Astrocyte (in vitro differentiated cells and primary cell): ENCODE measurements around the gene FAM222A. TPM values are rescaled to one million over a fixed set of nuclear protein-coding genes. Genes with fewer than 3 reads are reported as not detected.

Experiments used
- DNase-seq: peaks from one replicate; pipeline ENCODE4 v3.0.0-alpha.2; 2010; ENCODE audit warnings: low read depth
- FAIRE-seq: peaks from 2 replicates; lab custom pipeline; 2011; peaks lifted over from hg19 to GRCh38; lab: Jason Lieb, UNC
- H2AFZ ChIP-seq: 2 replicates; pipeline ENCODE4 v1.6.0; 2012; ENCODE audit warnings: low read depth, low read length, inconsistent platforms
- H3K27ac ChIP-seq: 2 replicates; pipeline ENCODE4 v1.5.1; 2011; ENCODE audit warnings: low read depth, low read length, inconsistent platforms
- H3K27me3 ChIP-seq: 2 replicates; pipeline ENCODE4 v1.6.0; 2011; ENCODE audit warnings: low read length, inconsistent platforms; ENCODE audit not compliant: insufficient read depth
- H3K36me3 ChIP-seq: 2 replicates; pipeline ENCODE4 v1.5.1; 2011; ENCODE audit warnings: low read length, inconsistent platforms; ENCODE audit not compliant: insufficient read depth
- H3K4me1 ChIP-seq: 2 replicates; pipeline ENCODE4 v1.5.1; 2011; ENCODE audit warnings: low read length, inconsistent platforms; ENCODE audit not compliant: insufficient read depth
- H3K4me2 ChIP-seq: 2 replicates; pipeline ENCODE4 v1.6.0; 2012; ENCODE audit warnings: low read length, inconsistent platforms
- H3K4me3 ChIP-seq: 2 replicates; pipeline ENCODE4 v1.5.1; 2011; ENCODE audit warnings: low read depth, mild to moderate bottlenecking, low read length, inconsistent platforms; ENCODE audit not compliant: insufficient read depth
- H3K79me2 ChIP-seq: 2 replicates; pipeline ENCODE4 v1.6.0; 2012; ENCODE audit warnings: mild to moderate bottlenecking, low read length, inconsistent platforms; ENCODE audit not compliant: insufficient read depth
- H3K9ac ChIP-seq: 2 replicates; pipeline ENCODE4 v1.6.0; 2012; ENCODE audit warnings: mild to moderate bottlenecking, low read length, inconsistent platforms
- H3K9me3 ChIP-seq: 2 replicates; pipeline ENCODE4 v1.5.1; 2012; ENCODE audit warnings: low read depth, mild to moderate bottlenecking, low read length, inconsistent platforms; ENCODE audit not compliant: insufficient read depth
- H4K20me1 ChIP-seq: 2 replicates; pipeline ENCODE4 v1.6.0; 2012; ENCODE audit warnings: low read length, inconsistent platforms; ENCODE audit not compliant: insufficient read depth
- H3K27ac Mint-ChIP-seq: one replicate; pipeline ENCODE4 v1.8.0; 2021; ENCODE audit warnings: mild to moderate bottlenecking, mixed read lengths; ENCODE audit not compliant: unreplicated experiment
- H3K27me3 Mint-ChIP-seq: one replicate; pipeline ENCODE4 v1.8.0; 2021; ENCODE audit warnings: low read depth, mixed read lengths; ENCODE audit not compliant: unreplicated experiment
- H3K36me3 Mint-ChIP-seq: one replicate; pipeline ENCODE4 v1.8.0; 2021; ENCODE audit warnings: low read depth, mixed read lengths; ENCODE audit not compliant: unreplicated experiment
- H3K4me1 Mint-ChIP-seq: one replicate; pipeline ENCODE4 v1.8.0; 2021; ENCODE audit warnings: low read depth, mixed read lengths; ENCODE audit not compliant: unreplicated experiment
- H3K4me3 Mint-ChIP-seq: one replicate; pipeline ENCODE4 v1.8.0; 2021; ENCODE audit warnings: mild to moderate bottlenecking, moderate library complexity, mixed read lengths; ENCODE audit not compliant: unreplicated experiment
- H3K9me3 Mint-ChIP-seq: one replicate; pipeline ENCODE4 v1.8.0; 2021; ENCODE audit warnings: mild to moderate bottlenecking, mixed read lengths; ENCODE audit not compliant: unreplicated experiment
- CTCF ChIP-seq: IDR thresholded peaks from 2 replicates; pipeline ENCODE4 v1.5.1; 2011; ENCODE audit warnings: low read depth, mild to moderate bottlenecking, inconsistent platforms, low read length, moderate library complexity; ENCODE audit not compliant: insufficient read depth
- EZH2 ChIP-seq: IDR thresholded peaks from 2 replicates; pipeline ENCODE4 v1.6.1; 2012; ENCODE audit warnings: mild to moderate bottlenecking, low read length, inconsistent platforms; ENCODE audit not compliant: insufficient read depth
- total RNA-seq: library from RNA; stranded (reverse); gene quantifications from 2 replicates; pipeline ENCODE4 v1.2.1, GENCODE V29; 2021

FAM222A gene
- total RNA-seq, 1 donor from 2014 or later: 1.2 TPM

GRCh38 chr12:109682708-109683060, 30.9 kb upstream of the FAM222A start:
- no peaks in the 10 kb centered on the region for H3K4me1 ChIP-seq
- peaks cover 21% of the 10 kb centered on the region for H3K27me3 ChIP-seq
- no peak overlapping the region for H3K4me3 Mint-ChIP-seq
- no peak overlapping the region for H3K4me3 ChIP-seq
- no peak overlapping the region for H3K27ac ChIP-seq
- H3K36me3 Mint-ChIP-seq: no peaks in the 10 kb centered on the region
- H3K36me3 ChIP-seq: no peaks in the 10 kb centered on the region
- FAIRE-seq (no peak), DNase-seq (no peak)
- TF ChIP-seq EZH2 (no peak), CTCF (no peak)
- no peaks in the 10 kb centered on the region for H3K9me3 ChIP-seq
- H3K27me3 Mint-ChIP-seq: peaks cover 13% of the 10 kb centered on the region
- no peak overlapping the region for H2AFZ ChIP-seq
- H3K9ac ChIP-seq: no peak overlapping the region
- H4K20me1 ChIP-seq: no peaks in the 10 kb centered on the region
- no peak overlapping the region for H3K27ac Mint-ChIP-seq
- H3K9me3 Mint-ChIP-seq: no peaks in the 10 kb centered on the region
- H3K4me1 Mint-ChIP-seq: no peaks in the 10 kb centered on the region
- H3K4me2 ChIP-seq: no peak overlapping the region
- no peaks in the 10 kb centered on the region for H3K79me2 ChIP-seq

GRCh38 chr12:109683316-109683715, 30.3 kb upstream of the FAM222A start:
- Histone ChIP-seq H3K4me2 (no peak overlapping the region), H3K27me3 (peaks cover 20% of the 10 kb centered on the region), H2AFZ (no peak overlapping the region), H3K36me3 (no peaks in the 10 kb centered on the region), H3K4me3 (no peak overlapping the region), H4K20me1 (no peaks in the 10 kb centered on the region), H3K4me1 (no peaks in the 10 kb centered on the region), H3K9me3 (no peaks in the 10 kb centered on the region), H3K79me2 (no peaks in the 10 kb centered on the region), H3K27ac (no peak overlapping the region), H3K9ac (no peak overlapping the region)
- Mint-ChIP-seq H3K9me3 (no peaks in the 10 kb centered on the region), H3K27ac (no peak overlapping the region), H3K4me1 (no peaks in the 10 kb centered on the region), H3K36me3 (no peaks in the 10 kb centered on the region), H3K4me3 (no peak overlapping the region), H3K27me3 (peaks cover 14% of the 10 kb centered on the region)
- TF ChIP-seq CTCF: no peak
- no peak for TF ChIP-seq EZH2
- no peak for FAIRE-seq
- no peak for DNase-seq

GRCh38 chr12:109685574-109686447, 27.8 kb upstream of the FAM222A start:
- Histone ChIP-seq H3K79me2 (no peaks in the 10 kb centered on the region), H3K9me3 (no peaks in the 10 kb centered on the region), H3K4me3 (no peak overlapping the region), H3K36me3 (no peaks in the 10 kb centered on the region), H4K20me1 (no peaks in the 10 kb centered on the region), H3K9ac (no peak overlapping the region), H3K4me1 (no peaks in the 10 kb centered on the region), H3K4me2 (no peak overlapping the region), H3K27ac (no peak overlapping the region), H2AFZ (no peak overlapping the region), H3K27me3 (peaks cover 4% of the 10 kb centered on the region)
- H3K4me3 Mint-ChIP-seq: no peak overlapping the region
- H3K27ac Mint-ChIP-seq: peak overlapping the region; percentile 44
- peaks cover 17% of the 10 kb centered on the region for H3K27me3 Mint-ChIP-seq
- no peaks in the 10 kb centered on the region for H3K36me3 Mint-ChIP-seq
- no peak for TF ChIP-seq EZH2
- TF ChIP-seq CTCF: no peak
- H3K9me3 Mint-ChIP-seq: no peaks in the 10 kb centered on the region
- DNase-seq (no peak), FAIRE-seq (no peak)
- no peaks in the 10 kb centered on the region for H3K4me1 Mint-ChIP-seq
